ENCODE results near the gene TBC1D12. TPM values are rescaled to one million over a fixed set of nuclear protein-coding genes. Genes with fewer than 3 reads are reported as not detected.
"Not testable (repeated sequence)": the region's sequence is repeated elsewhere in the genome, so short reads cannot be mapped to it uniquely, and the experiment has no call there.

Gene TBC1D12
- total RNA-seq, 1 donor from 2014 or later: 14.7 TPM

- intact Hi-C loops (cut with DNase I): no loop called here
- Histone ChIP-seq H3K36me3 (no peaks in the 10 kb centered on the region), H3K27me3 (no peaks in the 10 kb centered on the region), H3K9me3 (no peaks in the 10 kb centered on the region), H3K4me1 (no peaks in the 10 kb centered on the region), H3K27ac (no peak overlapping the region), H3K4me3 (no peak overlapping the region)
- no peak for DNase-seq (ENCODE audit: extremely low spot score in 2 of 2)
- no peak for TF ChIP-seq CTCF (IDR thresholded peaks at IDR 0.05)
- TF ChIP-seq POLR2A (IDR thresholded peaks at IDR 0.05): no peak
- no peak for TF ChIP-seq POLR2AphosphoS5 (IDR thresholded peaks at IDR 0.05; ENCODE audit: insufficient read depth in 1 of 2, low read depth in 1 of 2)
These were observed 31.8 kb upstream of the TBC1D12 start for GRCh38 chr10:94370501-94370900.

GRCh38 chr10:94375374-94375773, 27.0 kb upstream of the TBC1D12 start:
- no peak overlapping the region for H3K27ac ChIP-seq
- intact Hi-C loops (cut with DNase I): no loop called here
- H3K36me3 ChIP-seq: no peaks in the 10 kb centered on the region
- H3K4me3 ChIP-seq: no peak overlapping the region
- TF ChIP-seq POLR2A (IDR thresholded peaks at IDR 0.05) (no peak), CTCF (IDR thresholded peaks at IDR 0.05) (no peak), POLR2AphosphoS5 (IDR thresholded peaks at IDR 0.05; ENCODE audit: insufficient read depth in 1 of 2, low read depth in 1 of 2) (no peak)
- no peak for DNase-seq (ENCODE audit: extremely low spot score in 2 of 2)
- no peaks in the 10 kb centered on the region for H3K27me3 ChIP-seq
- no peaks in the 10 kb centered on the region for H3K4me1 ChIP-seq
- H3K9me3 ChIP-seq: no peaks in the 10 kb centered on the region

- Histone ChIP-seq H3K36me3 (no peaks in the 10 kb centered on the region), H3K4me3 (no peak overlapping the region), H3K9me3 (no peaks in the 10 kb centered on the region), H3K27ac (no peak overlapping the region), H3K4me1 (no peaks in the 10 kb centered on the region), H3K27me3 (no peaks in the 10 kb centered on the region)
- intact Hi-C loops (cut with DNase I): no loop called here
- DNase-seq (ENCODE audit: extremely low spot score in 2 of 2): no peak
- no peak for TF ChIP-seq POLR2AphosphoS5 (IDR thresholded peaks at IDR 0.05; ENCODE audit: insufficient read depth in 1 of 2, low read depth in 1 of 2)
- TF ChIP-seq POLR2A (IDR thresholded peaks at IDR 0.05): no peak
- TF ChIP-seq CTCF (IDR thresholded peaks at IDR 0.05): no peak
These were observed 25.5 kb upstream of the TBC1D12 start for GRCh38 chr10:94376865-94377264.

GRCh38 chr10:94383530-94383929, 18.8 kb upstream of the TBC1D12 start:
- no peaks in the 10 kb centered on the region for H3K9me3 ChIP-seq
- H3K27me3 ChIP-seq: no peaks in the 10 kb centered on the region
- TF ChIP-seq POLR2AphosphoS5 (IDR thresholded peaks at IDR 0.05; ENCODE audit: insufficient read depth in 1 of 2, low read depth in 1 of 2): no peak
- no peaks in the 10 kb centered on the region for H3K36me3 ChIP-seq
- no peaks in the 10 kb centered on the region for H3K4me1 ChIP-seq
- H3K27ac ChIP-seq: no peak overlapping the region
- no peak overlapping the region for H3K4me3 ChIP-seq
- DNase-seq (ENCODE audit: extremely low spot score in 2 of 2): no peak
- intact Hi-C loops (cut with DNase I): no loop called here

- H3K27ac ChIP-seq; intact Hi-C loops (cut with DNase I); H3K9me3 ChIP-seq; H3K27me3 ChIP-seq; H3K4me3 ChIP-seq; H3K4me1 ChIP-seq; H3K36me3 ChIP-seq; DNase-seq (ENCODE audit: extremely low spot score in 2 of 2): not testable (repeated sequence)
These were observed 16.6 kb upstream of the TBC1D12 start for GRCh38 chr10:94385733-94386132.

DNA sequence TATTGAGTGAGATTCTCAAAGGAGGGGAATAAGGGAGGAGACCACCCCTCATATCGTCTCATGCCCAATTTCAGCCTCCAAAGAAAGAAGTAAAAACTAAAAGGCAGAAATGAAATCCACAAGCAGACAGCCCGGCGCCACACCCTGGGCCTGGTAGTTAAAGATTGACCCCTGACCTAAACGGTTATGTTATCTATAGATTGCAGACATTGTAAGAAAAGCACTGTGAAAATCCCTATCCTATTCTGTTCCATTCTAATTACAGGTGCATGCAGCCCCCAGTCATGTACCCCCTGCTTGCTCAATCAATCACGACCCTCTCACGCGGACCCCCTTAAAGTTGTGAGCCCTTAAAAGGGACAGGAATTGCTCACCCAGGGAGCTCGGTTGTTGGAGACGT, 10.2 kb upstream of the TBC1D12 start:
- H3K36me3 ChIP-seq; H3K27ac ChIP-seq; H3K9me3 ChIP-seq; intact Hi-C loops (cut with DNase I); H3K4me1 ChIP-seq; H3K4me3 ChIP-seq; DNase-seq (ENCODE audit: extremely low spot score in 2 of 2); H3K27me3 ChIP-seq: not testable (repeated sequence)

All from vagina (tissue), 2 donors.